Measurements from ENCODE around the gene OR4C3. TPM values are rescaled to one million over a fixed set of nuclear protein-coding genes. Genes with fewer than 3 reads are reported as not detected.

OR4C3 gene
- total and polyA plus RNA-seq, 9 of the 15 experiments (the other 6 are each of a cell fraction or from before 2014, with no cell fraction given) = not detected

- TF ChIP-seq, protein P1, sequence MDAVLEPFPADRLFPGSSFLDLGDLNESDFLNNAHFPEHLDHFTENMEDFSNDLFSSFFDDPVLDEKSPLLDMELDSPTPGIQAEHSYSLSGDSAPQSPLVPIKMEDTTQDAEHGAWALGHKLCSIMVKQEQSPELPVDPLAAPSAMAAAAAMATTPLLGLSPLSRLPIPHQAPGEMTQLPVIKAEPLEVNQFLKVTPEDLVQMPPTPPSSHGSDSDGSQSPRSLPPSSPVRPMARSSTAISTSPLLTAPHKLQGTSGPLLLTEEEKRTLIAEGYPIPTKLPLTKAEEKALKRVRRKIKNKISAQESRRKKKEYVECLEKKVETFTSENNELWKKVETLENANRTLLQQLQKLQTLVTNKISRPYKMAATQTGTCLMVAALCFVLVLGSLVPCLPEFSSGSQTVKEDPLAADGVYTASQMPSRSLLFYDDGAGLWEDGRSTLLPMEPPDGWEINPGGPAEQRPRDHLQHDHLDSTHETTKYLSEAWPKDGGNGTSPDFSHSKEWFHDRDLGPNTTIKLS (IDR thresholded peaks at IDR 0.05; ENCODE audit: borderline replicate concordance, low read depth) = no peak
- TF ChIP-seq ZNF764 (CRISPR knock-in tag; IDR thresholded peaks at IDR 0.05; ENCODE audit: low read depth) = no peak
- no peak for TF ChIP-seq MCM2 (IDR thresholded peaks at IDR 0.05; ENCODE audit: low read depth)
- TF ChIP-seq SMC3 (conservative IDR thresholded peaks at IDR 0.05; ENCODE audit: insufficient read depth, low read depth, low read length) = peak; percentile 69
- TF ChIP-seq CHCHD3 (CRISPR knock-in tag; IDR thresholded peaks at IDR 0.05) = no peak
- no peak for TF ChIP-seq SOX6 (IDR thresholded peaks at IDR 0.05)
- TF ChIP-seq, protein P2, sequence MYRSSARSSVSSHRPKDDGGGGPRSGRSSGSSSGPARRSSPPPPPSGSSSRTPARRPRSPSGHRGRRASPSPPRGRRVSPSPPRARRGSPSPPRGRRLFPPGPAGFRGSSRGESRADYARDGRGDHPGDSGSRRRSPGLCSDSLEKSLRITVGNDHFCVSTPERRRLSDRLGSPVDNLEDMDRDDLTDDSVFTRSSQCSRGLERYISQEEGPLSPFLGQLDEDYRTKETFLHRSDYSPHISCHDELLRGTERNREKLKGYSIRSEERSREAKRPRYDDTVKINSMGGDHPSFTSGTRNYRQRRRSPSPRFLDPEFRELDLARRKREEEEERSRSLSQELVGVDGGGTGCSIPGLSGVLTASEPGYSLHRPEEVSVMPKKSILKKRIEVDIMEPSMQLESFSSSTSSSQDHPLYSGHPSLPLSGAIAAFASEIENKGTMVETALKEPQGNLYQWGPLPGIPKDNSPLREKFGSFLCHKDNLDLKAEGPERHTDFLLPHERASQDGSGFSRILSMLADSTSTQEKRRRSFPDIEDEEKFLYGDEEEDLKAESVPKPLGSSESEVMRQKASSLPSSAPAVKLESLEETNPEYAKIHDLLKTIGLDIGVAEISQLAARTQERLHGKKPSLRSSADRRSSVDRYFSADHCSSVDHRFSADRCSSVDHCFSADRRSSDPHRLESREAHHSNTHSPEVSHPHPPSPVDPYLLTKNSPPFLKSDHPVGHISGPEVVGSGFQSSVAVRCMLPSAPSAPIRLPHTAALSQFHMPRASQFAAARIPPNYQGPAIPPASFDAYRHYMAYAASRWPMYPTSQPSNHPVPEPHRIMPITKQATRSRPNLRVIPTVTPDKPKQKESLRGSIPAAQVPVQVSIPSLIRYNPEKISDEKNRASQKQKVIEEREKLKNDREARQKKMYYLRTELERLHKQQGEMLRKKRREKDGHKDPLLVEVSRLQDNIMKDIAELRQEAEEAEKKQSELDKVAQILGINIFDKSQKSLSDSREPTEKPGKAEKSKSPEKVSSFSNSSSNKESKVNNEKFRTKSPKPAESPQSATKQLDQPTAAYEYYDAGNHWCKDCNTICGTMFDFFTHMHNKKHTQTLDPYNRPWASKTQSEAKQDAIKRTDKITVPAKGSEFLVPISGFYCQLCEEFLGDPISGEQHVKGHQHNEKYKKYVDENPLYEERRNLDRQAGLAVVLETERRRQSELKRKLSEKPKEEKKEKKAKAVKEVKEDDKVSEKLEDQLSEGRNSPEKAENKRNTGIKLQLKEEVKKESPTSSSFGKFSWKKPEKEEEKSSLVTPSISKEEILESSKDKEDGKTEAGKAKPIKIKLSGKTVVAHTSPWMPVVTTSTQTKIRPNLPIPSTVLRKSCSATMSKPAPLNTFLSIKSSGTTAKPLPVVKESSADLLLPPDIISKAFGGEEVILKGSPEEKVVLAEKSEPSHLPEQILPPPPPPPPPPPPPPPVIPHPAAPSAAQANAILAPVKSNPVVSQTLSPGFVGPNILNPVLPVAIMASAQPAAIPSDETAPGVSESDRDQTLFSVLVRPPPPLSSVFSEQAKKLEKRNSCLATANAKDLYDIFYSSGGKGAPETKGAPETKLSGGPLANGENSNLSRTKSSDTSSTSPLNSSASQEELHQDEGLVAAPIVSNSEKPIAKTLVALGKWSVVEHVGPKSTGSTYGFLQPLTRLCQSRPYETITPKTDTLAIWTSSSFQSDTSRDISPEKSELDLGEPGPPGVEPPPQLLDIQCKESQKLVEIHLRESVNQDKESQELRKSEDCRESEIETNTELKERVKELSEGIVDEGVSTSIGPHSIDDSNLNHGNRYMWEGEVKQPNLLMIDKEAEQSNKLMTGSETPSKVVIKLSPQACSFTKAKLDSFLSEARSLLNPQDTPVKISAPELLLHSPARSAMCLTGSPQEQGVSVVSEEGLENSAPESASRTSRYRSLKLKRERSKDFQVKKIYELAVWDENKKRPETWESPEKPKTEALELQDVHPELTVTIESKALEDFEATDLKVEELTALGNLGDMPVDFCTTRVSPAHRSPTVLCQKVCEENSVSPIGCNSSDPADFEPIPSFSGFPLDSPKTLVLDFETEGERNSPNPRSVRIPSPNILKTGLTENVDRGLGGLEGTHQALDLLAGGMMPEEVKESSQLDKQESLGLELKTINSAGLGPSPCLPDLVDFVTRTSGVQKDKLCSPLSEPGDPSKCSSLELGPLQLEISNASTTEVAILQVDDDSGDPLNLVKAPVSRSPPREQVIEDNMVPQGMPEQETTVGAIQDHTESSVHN (IDR thresholded peaks at IDR 0.05; ENCODE audit: borderline replicate concordance in 1 of 2, low read depth in 1 of 2) = no peak
- TF ChIP-seq, protein P3, sequence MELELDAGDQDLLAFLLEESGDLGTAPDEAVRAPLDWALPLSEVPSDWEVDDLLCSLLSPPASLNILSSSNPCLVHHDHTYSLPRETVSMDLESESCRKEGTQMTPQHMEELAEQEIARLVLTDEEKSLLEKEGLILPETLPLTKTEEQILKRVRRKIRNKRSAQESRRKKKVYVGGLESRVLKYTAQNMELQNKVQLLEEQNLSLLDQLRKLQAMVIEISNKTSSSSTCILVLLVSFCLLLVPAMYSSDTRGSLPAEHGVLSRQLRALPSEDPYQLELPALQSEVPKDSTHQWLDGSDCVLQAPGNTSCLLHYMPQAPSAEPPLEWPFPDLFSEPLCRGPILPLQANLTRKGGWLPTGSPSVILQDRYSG (tag; conservative IDR thresholded peaks at IDR 0.05; ENCODE audit: low read depth) = no peak
- TF ChIP-seq MAZ (CRISPR knock-in tag; conservative IDR thresholded peaks at IDR 0.05 in 1 of 2, IDR thresholded peaks at IDR 0.05 in 1 of 2) = no peak
- peak; percentile 70 to 78 (median 72) for TF ChIP-seq CTCF (IDR thresholded peaks at IDR 0.05 in 2 of 3, conservative IDR thresholded peaks at IDR 0.05 in 1 of 3; ENCODE audit: insufficient read depth in 2 of 3, low read depth in 1 of 3, low read length in 3 of 3)
- no peak for TF ChIP-seq CBX2 (IDR thresholded peaks at IDR 0.05; ENCODE audit: insufficient read depth, low read length, poor library complexity, severe bottlenecking)
Observed at GRCh38 chr11:48307760-48308386, 16.8 kb upstream of the OR4C3 start (continued).
